MV-4-11 (cell line): ENCODE results near the gene RGS8.
A peak's percentile ranks its signal among the peaks of the same experiment; 100 is the strongest.

Experiments
- DNase-seq: peaks from one replicate; lab custom pipeline; 2025; lab: John Stamatoyannopoulos, UW

The RGS8 gene

GRCh38 chr1:182684116-182684828, at the start of gene RGS8:
RGS8 (minus strand) TSS chr1:182684587; CDS start chr1:182669649, 14,938 bp downstream.
- DNase-seq: no peak

GRCh38 chr1:182731852-182732575, 47.6 kb upstream of the RGS8 start:
- DNase-seq: peak; percentile 12

- no peak for DNase-seq
Measured at GRCh38 chr1:182726912-182727311, 42.5 kb upstream of the RGS8 start.

- no peak for DNase-seq
Measured at GRCh38 chr1:182725259-182726255, 41.2 kb upstream of the RGS8 start.

GRCh38 chr1:182724215-182724614, 39.8 kb upstream of the RGS8 start:
- DNase-seq: no peak

GRCh38 chr1:182723200-182723599, 38.8 kb upstream of the RGS8 start:
- no peak for DNase-seq

GRCh38 chr1:182721525-182721924, 37.1 kb upstream of the RGS8 start:
- no peak for DNase-seq

- no peak for DNase-seq
Measured at GRCh38 chr1:182720463-182720862, 36.1 kb upstream of the RGS8 start.

GRCh38 chr1:182719553-182719952, 35.2 kb upstream of the RGS8 start:
- DNase-seq: no peak

GRCh38 chr1:182718311-182718710, 33.9 kb upstream of the RGS8 start:
- no peak for DNase-seq

- no peak for DNase-seq
Measured at GRCh38 chr1:182716740-182717720, 32.6 kb upstream of the RGS8 start.

- no peak for DNase-seq
Measured at GRCh38 chr1:182715531-182715930, 31.1 kb upstream of the RGS8 start.

GRCh38 chr1:182714546-182714945, 30.2 kb upstream of the RGS8 start:
- DNase-seq: no peak

- DNase-seq: no peak
Measured at GRCh38 chr1:182713939-182714338, 29.6 kb upstream of the RGS8 start.

GRCh38 chr1:182713492-182713891, 29.1 kb upstream of the RGS8 start:
- no peak for DNase-seq

- DNase-seq: no peak
Measured at GRCh38 chr1:182709855-182710254, 25.5 kb upstream of the RGS8 start.

GRCh38 chr1:182709225-182709764, 24.9 kb upstream of the RGS8 start:
- DNase-seq: no peak

GRCh38 chr1:182707122-182707521, 22.7 kb upstream of the RGS8 start:
- no peak for DNase-seq

- DNase-seq: no peak
Measured at GRCh38 chr1:182704677-182705076, 20.3 kb upstream of the RGS8 start.

- DNase-seq: no peak
Measured at GRCh38 chr1:182703539-182703938, 19.2 kb upstream of the RGS8 start.
